ENCODE measurements around the gene IPO5.
"Not testable (repeated sequence)": the region's sequence is repeated elsewhere in the genome, so short reads cannot be mapped to it uniquely, and the experiment has no call there.

Gene IPO5

GRCh38 chr13:97951376-97951775 is 2.1 kb upstream of the IPO5 start:
- DNase-seq: no peak

GRCh38 chr13:97952831-97953230 is 644 bp upstream of the IPO5 start:
- not testable (repeated sequence) for DNase-seq

GRCh38 chr13:97961340-97961739 is 7.9 kb downstream of the IPO5 start:
- no peak for DNase-seq

GRCh38 chr13:97962887-97963286 is 9.4 kb downstream of the IPO5 start:
- no peak for DNase-seq

GRCh38 chr13:97967226-97967625 is 13.8 kb downstream of the IPO5 start:
- no peak for DNase-seq

GRCh38 chr13:97967948-97968347 is 14.5 kb downstream of the IPO5 start:
- no peak for DNase-seq

- DNase-seq: no peak
These were observed 18.0 kb downstream of the IPO5 start for GRCh38 chr13:97971519-97971918.

- no peak for DNase-seq
These were observed 21.3 kb downstream of the IPO5 start for GRCh38 chr13:97974773-97975172.

- no peak for DNase-seq
These were observed 21.9 kb downstream of the IPO5 start for GRCh38 chr13:97975280-97975847.

GRCh38 chr13:97975848-97976609 is 22.6 kb downstream of the IPO5 start:
- DNase-seq: peak; percentile 93

- DNase-seq: no peak
These were observed 23.4 kb downstream of the IPO5 start for GRCh38 chr13:97976610-97977521.

- DNase-seq: no peak
These were observed 24.5 kb downstream of the IPO5 start for GRCh38 chr13:97977982-97978381.

- no peak for DNase-seq
These were observed 25.2 kb downstream of the IPO5 start for GRCh38 chr13:97978651-97979050.

GRCh38 chr13:97979051-97979450 is 25.6 kb downstream of the IPO5 start:
- no peak for DNase-seq

- DNase-seq: no peak
These were observed 26.1 kb downstream of the IPO5 start for GRCh38 chr13:97979556-97979955.

GRCh38 chr13:97982286-97982685 is 28.8 kb downstream of the IPO5 start:
- DNase-seq: no peak

- no peak for DNase-seq
These were observed 33.4 kb downstream of the IPO5 start for GRCh38 chr13:97986835-97987234.

- DNase-seq: no peak
These were observed 46.2 kb downstream of the IPO5 start for GRCh38 chr13:97999653-98000052.

GRCh38 chr13:98004107-98004506 is 50.6 kb downstream of the IPO5 start:
- no peak for DNase-seq

- DNase-seq: not testable (repeated sequence)
These were observed 51.5 kb downstream of the IPO5 start for GRCh38 chr13:98004997-98005396.

- DNase-seq: no peak
These were observed 53.5 kb downstream of the IPO5 start for GRCh38 chr13:98007001-98007400.

GRCh38 chr13:98013241-98013640 is 59.8 kb downstream of the IPO5 start:
- DNase-seq: no peak

- DNase-seq: no peak
These were observed 61.3 kb downstream of the IPO5 start for GRCh38 chr13:98014766-98015165.

- no peak for DNase-seq
These were observed 64.8 kb downstream of the IPO5 start for GRCh38 chr13:98018293-98018692.
